Loucy (cell line): ENCODE data around the gene ATG4B.
A peak's percentile ranks its signal among the peaks of the same experiment; 100 is the strongest.
"Not testable (repeated sequence)": the region's sequence is repeated elsewhere in the genome, so short reads cannot be mapped to it uniquely, and the experiment has no call there.

ENCODE experiments used
- H2AFZ ChIP-seq: fragments of 200-600 bp; sonication (generic); 2 replicates; pipeline ENCODE4 v1.6.0; 2016; ENCODE audit warnings: antibody characterized with exemption, mild to moderate bottlenecking, low read length, moderate library complexity
- H3F3A ChIP-seq: fragments of 200-600 bp; 2 replicates; pipeline ENCODE4 v1.6.0; 2016; ENCODE audit warnings: antibody characterized with exemption, low read depth, mild to moderate bottlenecking
- H3K27me3 ChIP-seq: fragments of 200-600 bp; sonication (generic); 2 replicates; pipeline ENCODE4 v1.6.1; 2014; ENCODE audit warnings: low read length, mild to moderate bottlenecking; ENCODE audit not compliant: insufficient read depth, poor library complexity, severe bottlenecking
- H3K36me3 ChIP-seq: fragments of 200-600 bp; sonication (generic); 2 replicates; pipeline ENCODE4 v1.6.1; 2016; ENCODE audit warnings: low read length; ENCODE audit not compliant: insufficient read depth
- H3K4me1 ChIP-seq: fragments of 200-600 bp; sonication (generic); 2 replicates; pipeline ENCODE4 v1.5.1; 2014; ENCODE audit warnings: low read length, mild to moderate bottlenecking; ENCODE audit not compliant: insufficient read depth, poor library complexity, severe bottlenecking
- H3K4me2 ChIP-seq: fragments of 200-600 bp; sonication (generic); 2 replicates; pipeline ENCODE4 v1.6.0; 2014; ENCODE audit warnings: antibody characterized with exemption, low read length, low read depth, mild to moderate bottlenecking; ENCODE audit not compliant: poor library complexity, severe bottlenecking
- H3K4me3 ChIP-seq: fragments of 200-600 bp; sonication (generic); 2 replicates; pipeline ENCODE4 v1.5.1; 2014; ENCODE audit warnings: low read length, mild to moderate bottlenecking, mixed read lengths; ENCODE audit not compliant: poor library complexity, severe bottlenecking
- H3K79me2 ChIP-seq: fragments of 200-600 bp; sonication (generic); 2 replicates; pipeline ENCODE4 v1.6.1; 2014; ENCODE audit warnings: low read length; ENCODE audit not compliant: insufficient read depth
- H3K9ac ChIP-seq: fragments of 200-600 bp; sonication (generic); 2 replicates; pipeline ENCODE4 v1.6.0; 2014; ENCODE audit warnings: mild to moderate bottlenecking, low read depth, low read length, moderate library complexity; ENCODE audit not compliant: poor library complexity, severe bottlenecking
- H3K9me2 ChIP-seq: fragments of 200-600 bp; sonication (generic); replicated peaks from 2 replicates; pipeline ENCODE4 v1.6.1; 2016; ENCODE audit warnings: low read depth, low read length, mixed read lengths
- H3K9me3 ChIP-seq: fragments of 200-600 bp; sonication (generic); 2 replicates; pipeline ENCODE4 v1.6.1; 2014; ENCODE audit warnings: mild to moderate bottlenecking, antibody characterized with exemption, low read length, low read depth; ENCODE audit not compliant: insufficient read depth
- H4K20me1 ChIP-seq: fragments of 200-600 bp; sonication (generic); 2 replicates; pipeline ENCODE4 v1.6.0; 2014; ENCODE audit warnings: antibody characterized with exemption, low read length, mild to moderate bottlenecking; ENCODE audit not compliant: insufficient read depth, poor library complexity, severe bottlenecking
- EZH2phosphoT487 ChIP-seq: fragments of 200-600 bp; IDR thresholded peaks from 2 replicates; pipeline ENCODE4 v1.6.1; 2018; ENCODE audit warnings: antibody characterized with exemption, mild to moderate bottlenecking, moderate library complexity, borderline replicate concordance
- TF ChIP-seq, protein P1 (sequence below): fragments of 200-600 bp; sonication (generic); conservative IDR thresholded peaks from 2 replicates; pipeline ENCODE4 v1.5.1; 2014; ENCODE audit warnings: mild to moderate bottlenecking, antibody characterized with exemption, low read length

Gene ATG4B

DNA sequence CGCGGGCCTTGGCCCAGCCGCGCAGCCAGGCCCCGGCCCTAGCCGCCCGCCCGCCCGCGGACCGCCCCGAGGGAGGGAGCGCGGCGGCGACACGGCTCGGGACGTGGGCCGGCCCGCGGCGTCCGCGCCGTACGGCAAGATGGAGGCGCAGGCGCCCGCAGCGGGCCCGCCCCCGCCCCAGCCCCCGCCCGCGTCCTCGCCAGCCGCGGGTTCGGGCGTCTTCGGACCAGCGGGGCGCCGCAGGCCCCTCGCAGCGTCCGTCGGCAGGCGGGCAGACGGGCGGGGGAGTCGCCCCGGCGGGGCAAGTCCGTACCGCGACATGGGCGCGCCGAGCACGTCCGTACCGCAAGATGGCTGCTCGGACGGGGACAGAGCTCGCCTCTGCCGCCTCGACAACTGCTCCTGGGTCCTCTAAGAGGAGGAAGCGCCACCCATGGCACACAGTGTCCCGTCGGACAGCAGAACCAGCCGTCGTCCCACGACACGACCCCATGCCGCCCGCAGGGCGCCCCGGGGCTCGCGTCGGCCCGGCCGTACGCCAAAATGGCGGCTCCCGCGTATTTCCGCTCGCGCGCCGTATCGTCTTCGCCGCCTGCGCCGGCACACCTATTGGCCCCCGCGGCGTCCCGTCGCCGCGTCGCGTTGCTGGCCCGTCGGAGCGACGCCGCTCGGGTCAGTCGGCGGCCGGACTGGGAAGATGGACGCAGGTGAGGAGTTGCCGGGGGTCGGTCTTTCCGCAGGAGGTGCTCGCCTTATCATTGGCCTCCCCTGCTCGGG is at the start of gene ATG4B, which contains the start of gene THAP4:
Gene ATG4B, plus strand, starts transcription at position 676 of the 777 bp plus-strand sequence. Its CDS starts 22 bp downstream, at position 698.
Gene THAP4, minus strand, starts transcription at position 141 of the 777 bp plus-strand sequence. CDS start 141 bp downstream, outside the sequence.
- Histone ChIP-seq H3F3A (no peaks in the 10 kb centered on the region), H3K36me3 (peaks cover 3% of the 10 kb centered on the region; the same call in 1 of the 2 replicates), H3K79me2 (peaks cover 70% of the 10 kb centered on the region), H3K9ac (peak within 1 kb of the TSS; percentile 72), H3K4me3 (peak within 1 kb of the TSS; percentile 85), H4K20me1 (peaks cover 46% of the 10 kb centered on the region), H3K4me2 (peak within 1 kb of the TSS; percentile 97), H3K9me3 (no peaks in the 10 kb centered on the region), H3K4me1 (peaks cover 37% of the 10 kb centered on the region), H3K27me3 (no peaks in the 10 kb centered on the region), H2AFZ (peak within 1 kb of the TSS; percentile 92), H3K9me2 (no peaks in the 10 kb centered on the region)
- TF ChIP-seq EZH2phosphoT487, result no peak
- TF ChIP-seq, protein P1, sequence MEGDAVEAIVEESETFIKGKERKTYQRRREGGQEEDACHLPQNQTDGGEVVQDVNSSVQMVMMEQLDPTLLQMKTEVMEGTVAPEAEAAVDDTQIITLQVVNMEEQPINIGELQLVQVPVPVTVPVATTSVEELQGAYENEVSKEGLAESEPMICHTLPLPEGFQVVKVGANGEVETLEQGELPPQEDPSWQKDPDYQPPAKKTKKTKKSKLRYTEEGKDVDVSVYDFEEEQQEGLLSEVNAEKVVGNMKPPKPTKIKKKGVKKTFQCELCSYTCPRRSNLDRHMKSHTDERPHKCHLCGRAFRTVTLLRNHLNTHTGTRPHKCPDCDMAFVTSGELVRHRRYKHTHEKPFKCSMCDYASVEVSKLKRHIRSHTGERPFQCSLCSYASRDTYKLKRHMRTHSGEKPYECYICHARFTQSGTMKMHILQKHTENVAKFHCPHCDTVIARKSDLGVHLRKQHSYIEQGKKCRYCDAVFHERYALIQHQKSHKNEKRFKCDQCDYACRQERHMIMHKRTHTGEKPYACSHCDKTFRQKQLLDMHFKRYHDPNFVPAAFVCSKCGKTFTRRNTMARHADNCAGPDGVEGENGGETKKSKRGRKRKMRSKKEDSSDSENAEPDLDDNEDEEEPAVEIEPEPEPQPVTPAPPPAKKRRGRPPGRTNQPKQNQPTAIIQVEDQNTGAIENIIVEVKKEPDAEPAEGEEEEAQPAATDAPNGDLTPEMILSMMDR, result no peak

DNA sequence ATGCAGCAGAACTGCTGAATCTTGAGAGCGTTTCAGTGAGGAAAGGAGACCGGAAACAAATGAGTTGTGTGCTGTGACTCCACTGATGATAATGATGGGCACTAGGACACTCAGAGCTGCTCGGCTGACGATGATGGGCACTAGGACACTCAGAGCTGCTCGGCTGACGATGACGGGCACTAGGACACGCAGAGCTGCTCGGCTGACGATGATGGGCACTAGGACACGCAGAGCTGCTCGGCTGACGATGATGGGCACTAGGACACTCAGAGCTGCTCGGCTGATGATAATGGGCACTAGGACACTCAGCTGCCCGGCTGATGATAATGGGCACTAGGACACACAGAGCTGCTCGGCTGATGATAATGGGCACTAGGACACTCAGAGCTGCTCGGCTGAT is 47.6 kb upstream of the ATG4B start:
- not testable (repeated sequence) for H3K4me3 ChIP-seq, H3K4me1 ChIP-seq, H3K9ac ChIP-seq, H3K4me2 ChIP-seq, H3F3A ChIP-seq, H4K20me1 ChIP-seq, H3K79me2 ChIP-seq, H3K27me3 ChIP-seq, H2AFZ ChIP-seq, H3K9me2 ChIP-seq
- Histone ChIP-seq H3K9me3 (peaks cover 18% of the 10 kb centered on the region), H3K36me3 (peaks cover 48% of the 10 kb centered on the region)

DNA sequence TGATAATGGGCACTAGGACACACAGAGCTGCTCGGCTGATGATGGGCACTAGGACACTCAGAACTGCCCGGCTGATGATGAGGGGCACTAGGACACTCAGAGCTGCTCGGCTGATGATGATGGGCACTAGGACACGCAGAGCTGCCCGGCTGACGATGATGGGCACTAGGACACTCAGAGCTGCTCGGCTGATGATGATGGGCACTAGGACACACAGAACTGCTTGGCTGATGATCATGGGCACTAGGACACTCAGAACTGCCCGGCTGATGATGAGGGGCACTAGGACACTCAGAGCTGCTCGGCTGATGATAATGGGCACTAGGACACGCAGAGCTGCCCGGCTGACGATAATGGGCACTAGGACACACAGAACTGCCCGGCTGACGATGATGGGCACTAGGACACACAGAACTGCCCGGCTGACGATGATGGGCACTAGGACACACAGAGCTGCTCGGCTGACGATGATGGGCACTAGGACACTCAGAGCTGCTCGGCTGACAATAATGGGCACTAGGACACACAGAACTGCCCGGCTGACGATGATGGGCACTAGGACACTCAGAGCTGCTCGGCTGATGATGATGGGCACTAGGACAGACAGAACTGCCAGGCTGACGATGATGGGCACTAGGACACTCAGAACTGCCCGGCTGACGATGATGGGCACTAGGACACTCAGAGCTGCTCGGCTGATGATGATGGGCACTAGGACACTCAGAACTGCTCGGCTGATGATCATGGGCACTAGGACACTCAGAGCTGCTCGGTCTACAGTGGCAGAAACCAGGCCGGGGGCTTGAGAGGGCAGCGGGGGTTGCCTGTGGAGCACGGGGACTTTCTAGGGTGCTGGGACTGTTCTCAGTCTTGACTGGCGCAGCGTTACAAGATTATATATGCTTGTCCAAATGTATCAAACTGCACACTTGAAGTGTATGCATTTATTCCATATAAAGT is 46.7 kb upstream of the ATG4B start:
- not testable (repeated sequence) for H3K79me2 ChIP-seq, H3K27me3 ChIP-seq, H2AFZ ChIP-seq, H3K9me2 ChIP-seq, H3K4me3 ChIP-seq, H3K4me1 ChIP-seq, H3F3A ChIP-seq, H3K4me2 ChIP-seq, H3K9ac ChIP-seq, H4K20me1 ChIP-seq
- Histone ChIP-seq H3K36me3 (peaks cover 41% of the 10 kb centered on the region; the same call in 1 of the 2 replicates), H3K9me3 (peaks cover 18% of the 10 kb centered on the region)
